ENCODE measurements around the gene SLC39A2. TPM values are rescaled to one million over a fixed set of nuclear protein-coding genes. Genes with fewer than 3 reads are reported as not detected.

SLC39A2 gene
- total RNA-seq, 1 donor from 2014 or later = 0.39 TPM

- intact Hi-C loops (cut with micrococcal nuclease) = loop anchor here (5.0 kb wide), 1 partner anchor 48 kb away; the partner anchor contains the start of gene ARHGEF40
These were observed 24.9 kb downstream of the SLC39A2 start for GRCh38 chr14:21023817-21024584.

- intact Hi-C loops (cut with micrococcal nuclease) = loop anchor here (1.0 to 5.0 kb wide), 2 partner anchors 48 to 63 kb away; partner anchors contain the start of gene ARHGEF40
These were observed 25.7 kb downstream of the SLC39A2 start, which contains the start of gene NDRG2 for GRCh38 chr14:21024585-21025370. TSS of gene NDRG2 (minus strand) at chr14:21025061. CDS start at chr14:21023315, 1,746 bp downstream.

- intact Hi-C loops (cut with micrococcal nuclease) = loop anchor here (1.0 kb wide), 1 partner anchor 62 kb away; no protein-coding TSS in a partner anchor
These were observed 26.5 kb downstream of the SLC39A2 start for GRCh38 chr14:21025371-21026273.

GRCh38 chr14:21026274-21026987 is 27.3 kb downstream of the SLC39A2 start:
- intact Hi-C loops (cut with micrococcal nuclease) = no loop called here

- intact Hi-C loops (cut with micrococcal nuclease) = no loop called here
These were observed 27.9 kb downstream of the SLC39A2 start for GRCh38 chr14:21026988-21027315.

- intact Hi-C loops (cut with micrococcal nuclease) = no loop called here
These were observed 30.8 kb downstream of the SLC39A2 start, which contains the start of gene TPPP2 for GRCh38 chr14:21029917-21030316. TSS of gene TPPP2 (plus strand) at chr14:21030217. CDS start at chr14:21030582, 365 bp downstream.

GRCh38 chr14:21030531-21030930 is 31.4 kb downstream of the SLC39A2 start:
- intact Hi-C loops (cut with micrococcal nuclease) = no loop called here

- intact Hi-C loops (cut with micrococcal nuclease) = no loop called here
These were observed 33.4 kb downstream of the SLC39A2 start for GRCh38 chr14:21032326-21033132.

GRCh38 chr14:21033133-21033698 is 34.1 kb downstream of the SLC39A2 start:
- intact Hi-C loops (cut with micrococcal nuclease) = no loop called here

GRCh38 chr14:21034707-21035106 is 35.6 kb downstream of the SLC39A2 start, which contains the start of gene RNASE13:
TSS of gene RNASE13 (minus strand) at chr14:21034807. CDS start at chr14:21034288, 519 bp downstream.
- intact Hi-C loops (cut with micrococcal nuclease) = no loop called here

GRCh38 chr14:21036751-21037150 is 37.7 kb downstream of the SLC39A2 start:
- intact Hi-C loops (cut with micrococcal nuclease) = no loop called here

- intact Hi-C loops (cut with micrococcal nuclease) = no loop called here
These were observed 38.1 kb downstream of the SLC39A2 start for GRCh38 chr14:21037156-21037555.

GRCh38 chr14:21038441-21039422 is 39.6 kb downstream of the SLC39A2 start:
- intact Hi-C loops (cut with micrococcal nuclease) = no loop called here

GRCh38 chr14:21039585-21040369 is 40.7 kb downstream of the SLC39A2 start:
- intact Hi-C loops (cut with micrococcal nuclease) = loop anchor here (1.0 kb wide), 1 partner anchor 25 kb away; no protein-coding TSS in a partner anchor

- intact Hi-C loops (cut with micrococcal nuclease) = loop anchor here (1.0 kb wide), 1 partner anchor 26 kb away; no protein-coding TSS in a partner anchor
These were observed 41.4 kb downstream of the SLC39A2 start for GRCh38 chr14:21040370-21040925.

GRCh38 chr14:21040941-21041340 is 41.8 kb downstream of the SLC39A2 start:
- intact Hi-C loops (cut with micrococcal nuclease) = loop anchor here (1.0 kb wide), 1 partner anchor 27 kb away; no protein-coding TSS in a partner anchor

All from T-helper 1 cell treated with Interleukin-12 subunit alpha and Interleukin-12 subunit beta and Interleukin-4 antibody, amounts not matched to agents 30 ng/mL and 1 ng/mL, for 36 hours (primary cell).